Measurements from ENCODE around the gene SLC12A1. TPM values are rescaled to one million over a fixed set of nuclear protein-coding genes. Genes with fewer than 3 reads are reported as not detected.

The SLC12A1 gene
- total RNA-seq, 1 donor from 2014 or later = 0.53 TPM

DNA sequence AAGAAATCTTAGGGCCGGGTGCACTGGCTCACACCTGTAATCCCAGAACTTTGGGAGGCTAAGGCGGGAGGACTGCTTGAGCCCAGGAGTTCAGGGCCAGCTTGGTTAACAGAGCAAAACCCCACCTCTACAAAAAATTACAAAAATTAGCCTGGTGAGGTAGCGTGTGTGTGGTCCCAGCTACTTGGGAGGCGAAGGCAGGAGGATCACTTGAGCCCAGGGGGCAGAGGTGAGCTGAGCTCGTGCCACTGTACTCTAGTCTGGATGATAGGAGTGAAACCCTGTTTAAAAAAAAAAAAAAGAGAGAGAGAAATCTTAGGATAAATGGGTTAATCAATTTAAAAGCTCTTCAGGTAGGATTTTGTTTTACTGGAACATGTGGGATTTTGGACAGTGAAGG lies 93.9 kb downstream of the SLC12A1 start:
- H3K27me3 Mint-ChIP-seq = no peaks in the 10 kb centered on the region
- no peaks in the 10 kb centered on the region for H3K4me1 Mint-ChIP-seq (ENCODE audit: unreplicated experiment)
- no peaks in the 10 kb centered on the region for H3K36me3 Mint-ChIP-seq
- no peaks in the 10 kb centered on the region for H3K9me3 Mint-ChIP-seq
- no peak overlapping the region for H3K4me3 Mint-ChIP-seq
- no peak overlapping the region for H3K27ac Mint-ChIP-seq
- no peak for DNase-seq (ENCODE audit: extremely low spot score, unreplicated experiment)
- TF ChIP-seq CTCF (conservative IDR thresholded peaks at IDR 0.05) = no peak

- H3K4me1 Mint-ChIP-seq (ENCODE audit: unreplicated experiment) = no peaks in the 10 kb centered on the region
- H3K27ac Mint-ChIP-seq = no peak overlapping the region
Observed at GRCh38 chr15:48304398-48304797, 98.3 kb downstream of the SLC12A1 start.

DNA sequence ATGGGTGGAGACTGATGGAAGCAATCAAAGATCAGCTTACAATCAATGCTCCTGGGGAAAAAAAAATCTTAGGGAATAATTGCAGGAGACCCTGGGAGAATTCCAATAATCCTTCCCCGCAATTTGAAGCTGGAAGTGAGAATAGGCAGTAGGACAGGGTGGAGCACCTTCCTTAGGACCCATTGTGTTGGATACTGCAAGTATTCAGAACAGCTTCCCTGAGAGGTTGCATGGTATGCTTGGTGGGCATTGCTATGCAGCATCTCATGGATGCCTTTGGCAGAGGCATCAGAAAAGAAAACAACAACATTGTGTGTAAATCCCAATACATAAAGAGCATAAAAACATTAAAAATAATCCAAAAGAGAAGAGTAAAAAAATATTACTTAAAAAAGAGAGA lies 100.5 kb downstream of the SLC12A1 start:
- DNase-seq (ENCODE audit: extremely low spot score, unreplicated experiment) = no peak
- Mint-ChIP-seq H3K27ac (no peak overlapping the region), H3K9me3 (no peaks in the 10 kb centered on the region), H3K27me3 (no peaks in the 10 kb centered on the region), H3K4me3 (no peak overlapping the region), H3K4me1 (ENCODE audit: unreplicated experiment) (no peaks in the 10 kb centered on the region), H3K36me3 (no peaks in the 10 kb centered on the region)
- no peak for TF ChIP-seq CTCF (conservative IDR thresholded peaks at IDR 0.05)

More at GRCh38 chr15:48304398-48304797, 98.3 kb downstream of the SLC12A1 start:
- no peaks in the 10 kb centered on the region for H3K9me3 Mint-ChIP-seq
- no peak for DNase-seq (ENCODE audit: extremely low spot score, unreplicated experiment)
- H3K4me3 Mint-ChIP-seq = no peak overlapping the region
- TF ChIP-seq CTCF (conservative IDR thresholded peaks at IDR 0.05) = no peak
- H3K27me3 Mint-ChIP-seq = no peaks in the 10 kb centered on the region
- no peaks in the 10 kb centered on the region for H3K36me3 Mint-ChIP-seq

GRCh38 chr15:48307586-48307985 lies 101.5 kb downstream of the SLC12A1 start:
- no peaks in the 10 kb centered on the region for H3K27me3 Mint-ChIP-seq
- H3K9me3 Mint-ChIP-seq = no peaks in the 10 kb centered on the region
- H3K4me3 Mint-ChIP-seq = no peak overlapping the region
- no peak for DNase-seq (ENCODE audit: extremely low spot score, unreplicated experiment)
- TF ChIP-seq CTCF (conservative IDR thresholded peaks at IDR 0.05) = no peak
- H3K36me3 Mint-ChIP-seq = no peaks in the 10 kb centered on the region
- H3K4me1 Mint-ChIP-seq (ENCODE audit: unreplicated experiment) = no peaks in the 10 kb centered on the region
- no peak overlapping the region for H3K27ac Mint-ChIP-seq

GRCh38 chr15:48309740-48310139 lies 103.6 kb downstream of the SLC12A1 start:
- no peak for TF ChIP-seq CTCF (conservative IDR thresholded peaks at IDR 0.05)

DNA sequence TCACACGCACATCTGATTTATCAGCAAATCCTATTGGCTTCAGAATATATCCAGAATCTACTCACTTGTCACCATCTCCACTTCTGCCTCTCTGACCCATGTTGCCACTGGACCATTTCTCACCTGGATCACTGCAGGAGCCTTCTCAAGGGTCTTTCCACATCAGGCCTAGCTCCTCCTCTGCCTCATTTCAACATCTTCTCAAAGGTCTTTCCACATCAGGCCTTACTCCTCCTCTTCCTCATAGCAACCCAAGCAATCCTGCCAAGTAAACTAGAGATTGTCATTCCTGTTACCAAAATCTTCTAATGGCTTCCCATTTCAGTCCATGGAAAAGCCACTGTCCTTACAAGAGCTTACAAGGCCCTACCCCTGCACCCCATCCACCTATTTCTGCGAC lies 107.1 kb downstream of the SLC12A1 start:
- H3K27ac Mint-ChIP-seq = no peak overlapping the region
- no peaks in the 10 kb centered on the region for H3K4me1 Mint-ChIP-seq (ENCODE audit: unreplicated experiment)
- no peak overlapping the region for H3K4me3 Mint-ChIP-seq
- TF ChIP-seq CTCF (conservative IDR thresholded peaks at IDR 0.05) = no peak
- no peaks in the 10 kb centered on the region for H3K9me3 Mint-ChIP-seq
- no peaks in the 10 kb centered on the region for H3K27me3 Mint-ChIP-seq
- DNase-seq (ENCODE audit: extremely low spot score, unreplicated experiment) = no peak
- H3K36me3 Mint-ChIP-seq = no peaks in the 10 kb centered on the region

More at GRCh38 chr15:48309740-48310139, 103.6 kb downstream of the SLC12A1 start:
- Mint-ChIP-seq H3K27me3 (no peaks in the 10 kb centered on the region), H3K4me3 (no peak overlapping the region), H3K9me3 (no peaks in the 10 kb centered on the region), H3K27ac (no peak overlapping the region), H3K4me1 (ENCODE audit: unreplicated experiment) (no peaks in the 10 kb centered on the region), H3K36me3 (no peaks in the 10 kb centered on the region)
- DNase-seq (ENCODE audit: extremely low spot score, unreplicated experiment) = no peak

Measured in type B pancreatic cell (in vitro differentiated cells).